ENCODE data around the gene S100A5. TPM values are rescaled to one million over a fixed set of nuclear protein-coding genes. Genes with fewer than 3 reads are reported as not detected.

Gene S100A5
- total RNA-seq, 1 donor from 2014 or later, result 0.39 TPM

DNA sequence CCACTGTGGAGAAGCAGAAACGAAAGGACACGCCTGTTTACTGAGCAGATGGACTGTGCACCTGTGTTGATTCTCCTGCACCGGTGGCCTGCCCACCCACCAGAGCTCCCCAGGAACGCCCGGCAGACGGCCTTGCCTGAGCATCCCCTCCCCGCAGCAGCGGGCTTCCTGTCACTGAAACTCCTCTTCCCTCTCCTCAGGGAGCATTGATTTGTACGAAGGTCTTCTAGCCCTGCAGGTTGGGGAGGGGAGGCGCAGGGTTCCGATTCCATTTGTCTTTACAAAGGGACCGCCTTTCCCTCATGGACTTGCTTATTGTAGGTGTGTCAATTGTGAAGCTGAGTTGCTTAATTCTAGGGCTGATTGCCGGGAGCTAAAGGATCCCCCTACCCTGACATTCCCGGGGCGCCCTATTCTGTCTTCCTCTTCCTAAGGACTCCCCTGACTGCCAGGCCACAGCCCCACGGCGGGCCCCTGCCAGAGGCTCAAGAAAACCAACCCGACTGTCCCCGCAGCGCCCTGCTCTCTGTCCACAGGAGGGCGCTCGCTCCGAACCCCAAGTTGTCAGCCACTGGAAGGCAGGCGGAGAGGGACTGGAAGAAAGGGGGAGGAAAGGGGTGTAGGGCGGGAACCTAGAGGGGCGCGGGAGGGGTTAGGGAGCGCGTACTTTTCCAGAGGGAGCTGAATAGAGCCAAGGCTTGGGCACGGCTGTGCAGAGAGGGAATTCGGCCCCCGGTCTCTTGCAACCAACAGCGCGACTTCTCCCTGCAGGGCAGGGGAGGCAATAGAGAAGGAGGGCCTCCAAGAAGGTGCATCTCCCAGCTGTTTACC is 7.8 kb downstream of the S100A5 start:
- no peaks in the 10 kb centered on the region for H3K27me3 Mint-ChIP-seq (ENCODE audit: low read depth, unreplicated experiment)
- Histone ChIP-seq H3K4me3 (ENCODE audit: insufficient read depth, low read depth, low read length) (peak overlapping the region; percentile 85), H3K4me1 (ENCODE audit: insufficient read depth, low read length) (peaks cover 41% of the 10 kb centered on the region), H2AFZ (ENCODE audit: low read depth, low read length) (peak overlapping the region; percentile 70), H4K20me1 (ENCODE audit: insufficient read depth, low read length) (no peaks in the 10 kb centered on the region), H3K79me2 (ENCODE audit: insufficient read depth, low read length) (peaks cover 21% of the 10 kb centered on the region), H3K4me2 (ENCODE audit: low read length) (peak overlapping the region; percentile 99), H3K36me3 (ENCODE audit: insufficient read depth, low read length) (no peaks in the 10 kb centered on the region), H3K27me3 (ENCODE audit: insufficient read depth, low read length) (no peaks in the 10 kb centered on the region), H3K27ac (ENCODE audit: low read depth, low read length) (peak overlapping the region; percentile 90), H3K9ac (ENCODE audit: low read length) (peak overlapping the region; percentile 97), H3K9me3 (ENCODE audit: insufficient read depth, low read depth, low read length) (no peaks in the 10 kb centered on the region)
- no peaks in the 10 kb centered on the region for H3K9me3 Mint-ChIP-seq (ENCODE audit: unreplicated experiment)
- FAIRE-seq (no peak), DNase-seq (ENCODE audit: low read depth) (peak; percentile 62)
- peak overlapping the region; percentile 73 for H3K27ac Mint-ChIP-seq (ENCODE audit: unreplicated experiment)
- H3K4me3 Mint-ChIP-seq (ENCODE audit: unreplicated experiment), result peak overlapping the region; percentile 54
- TF ChIP-seq EZH2 (IDR thresholded peaks at IDR 0.05; ENCODE audit: insufficient read depth, low read length), result no peak
- TF ChIP-seq, protein P1, sequence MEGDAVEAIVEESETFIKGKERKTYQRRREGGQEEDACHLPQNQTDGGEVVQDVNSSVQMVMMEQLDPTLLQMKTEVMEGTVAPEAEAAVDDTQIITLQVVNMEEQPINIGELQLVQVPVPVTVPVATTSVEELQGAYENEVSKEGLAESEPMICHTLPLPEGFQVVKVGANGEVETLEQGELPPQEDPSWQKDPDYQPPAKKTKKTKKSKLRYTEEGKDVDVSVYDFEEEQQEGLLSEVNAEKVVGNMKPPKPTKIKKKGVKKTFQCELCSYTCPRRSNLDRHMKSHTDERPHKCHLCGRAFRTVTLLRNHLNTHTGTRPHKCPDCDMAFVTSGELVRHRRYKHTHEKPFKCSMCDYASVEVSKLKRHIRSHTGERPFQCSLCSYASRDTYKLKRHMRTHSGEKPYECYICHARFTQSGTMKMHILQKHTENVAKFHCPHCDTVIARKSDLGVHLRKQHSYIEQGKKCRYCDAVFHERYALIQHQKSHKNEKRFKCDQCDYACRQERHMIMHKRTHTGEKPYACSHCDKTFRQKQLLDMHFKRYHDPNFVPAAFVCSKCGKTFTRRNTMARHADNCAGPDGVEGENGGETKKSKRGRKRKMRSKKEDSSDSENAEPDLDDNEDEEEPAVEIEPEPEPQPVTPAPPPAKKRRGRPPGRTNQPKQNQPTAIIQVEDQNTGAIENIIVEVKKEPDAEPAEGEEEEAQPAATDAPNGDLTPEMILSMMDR (IDR thresholded peaks at IDR 0.05; ENCODE audit: insufficient read depth, low read depth, low read length), result peak; percentile 46
- H3K4me1 Mint-ChIP-seq (ENCODE audit: low read depth, unreplicated experiment), result peaks cover 25% of the 10 kb centered on the region
- no peaks in the 10 kb centered on the region for H3K36me3 Mint-ChIP-seq (ENCODE audit: low read depth, unreplicated experiment)

DNA sequence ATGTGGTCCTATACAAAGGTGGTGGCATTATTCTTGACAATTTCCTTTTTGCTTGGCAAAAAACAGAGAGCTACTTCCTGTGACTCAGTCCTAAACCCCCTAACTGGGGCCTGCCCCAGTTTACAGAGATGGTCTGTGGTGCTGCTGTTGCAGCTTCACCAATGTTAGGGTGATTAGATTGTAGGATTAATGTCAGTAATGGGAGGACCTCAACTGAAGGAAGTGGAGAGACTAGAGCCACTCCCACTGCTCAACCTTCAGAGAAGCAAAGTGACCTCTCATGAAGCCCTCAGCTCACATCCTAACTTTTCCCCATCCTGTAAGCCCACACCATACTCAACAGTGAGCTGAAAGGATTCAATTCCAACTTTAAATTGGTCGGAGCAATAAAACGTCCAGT is 8.6 kb downstream of the S100A5 start:
- no peaks in the 10 kb centered on the region for H3K27me3 Mint-ChIP-seq (ENCODE audit: low read depth, unreplicated experiment)
- Histone ChIP-seq H3K4me1 (ENCODE audit: insufficient read depth, low read length) (peaks cover 41% of the 10 kb centered on the region), H3K4me3 (ENCODE audit: insufficient read depth, low read depth, low read length) (no peak overlapping the region), H3K9ac (ENCODE audit: low read length) (peak overlapping the region; percentile 13), H3K36me3 (ENCODE audit: insufficient read depth, low read length) (no peaks in the 10 kb centered on the region), H3K27ac (ENCODE audit: low read depth, low read length) (no peak overlapping the region), H3K9me3 (ENCODE audit: insufficient read depth, low read depth, low read length) (no peaks in the 10 kb centered on the region), H3K27me3 (ENCODE audit: insufficient read depth, low read length) (no peaks in the 10 kb centered on the region), H3K79me2 (ENCODE audit: insufficient read depth, low read length) (peaks cover 21% of the 10 kb centered on the region), H3K4me2 (ENCODE audit: low read length) (peak overlapping the region; percentile 99), H4K20me1 (ENCODE audit: insufficient read depth, low read length) (no peaks in the 10 kb centered on the region), H2AFZ (ENCODE audit: low read depth, low read length) (no peak overlapping the region)
- DNase-seq (ENCODE audit: low read depth), result no peak
- H3K36me3 Mint-ChIP-seq (ENCODE audit: low read depth, unreplicated experiment), result no peaks in the 10 kb centered on the region
- H3K4me1 Mint-ChIP-seq (ENCODE audit: low read depth, unreplicated experiment), result peaks cover 26% of the 10 kb centered on the region
- H3K4me3 Mint-ChIP-seq (ENCODE audit: unreplicated experiment), result no peak overlapping the region
- no peaks in the 10 kb centered on the region for H3K9me3 Mint-ChIP-seq (ENCODE audit: unreplicated experiment)
- no peak for FAIRE-seq
- TF ChIP-seq, protein P1 (IDR thresholded peaks at IDR 0.05; ENCODE audit: insufficient read depth, low read depth, low read length), result no peak
- no peak for TF ChIP-seq EZH2 (IDR thresholded peaks at IDR 0.05; ENCODE audit: insufficient read depth, low read length)
- H3K27ac Mint-ChIP-seq (ENCODE audit: unreplicated experiment), result peak overlapping the region; percentile 9

DNA sequence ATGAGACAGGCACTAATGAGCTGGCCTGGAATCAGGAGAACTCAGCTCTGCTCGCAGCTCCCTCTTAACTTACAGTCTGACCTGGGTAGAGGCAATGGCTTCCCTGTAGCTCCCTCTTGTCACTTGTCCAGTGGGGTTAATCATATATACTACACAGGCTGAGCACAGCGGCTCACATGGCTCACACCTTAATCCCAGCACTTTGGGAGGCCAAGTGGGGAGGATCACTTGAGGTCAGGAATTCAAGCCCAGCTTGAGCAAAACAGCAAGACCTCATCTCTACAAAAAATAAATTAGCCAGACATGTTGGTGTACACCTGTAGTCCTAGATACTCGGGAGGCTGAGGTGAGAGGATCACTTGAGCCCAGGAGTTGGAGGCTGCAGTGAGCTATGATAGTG is 9.1 kb downstream of the S100A5 start:
- no peak for DNase-seq (ENCODE audit: low read depth)
- no peaks in the 10 kb centered on the region for H3K36me3 Mint-ChIP-seq (ENCODE audit: low read depth, unreplicated experiment)
- H3K9me3 ChIP-seq (ENCODE audit: insufficient read depth, low read depth, low read length), result no peaks in the 10 kb centered on the region

More for the DNA sequence above, 9.1 kb downstream of the S100A5 start:
- FAIRE-seq, result no peak
- no peak overlapping the region for H3K4me3 ChIP-seq (ENCODE audit: insufficient read depth, low read depth, low read length)
- H3K27me3 Mint-ChIP-seq (ENCODE audit: low read depth, unreplicated experiment), result no peaks in the 10 kb centered on the region
- no peak overlapping the region for H3K27ac ChIP-seq (ENCODE audit: low read depth, low read length)
- no peak overlapping the region for H3K9ac ChIP-seq (ENCODE audit: low read length)
- H2AFZ ChIP-seq (ENCODE audit: low read depth, low read length), result no peak overlapping the region
- H3K4me2 ChIP-seq (ENCODE audit: low read length), result no peak overlapping the region
- no peak for TF ChIP-seq EZH2 (IDR thresholded peaks at IDR 0.05; ENCODE audit: insufficient read depth, low read length)
- peaks cover 21% of the 10 kb centered on the region for H3K79me2 ChIP-seq (ENCODE audit: insufficient read depth, low read length)
- H3K4me1 ChIP-seq (ENCODE audit: insufficient read depth, low read length), result peaks cover 40% of the 10 kb centered on the region
- H3K36me3 ChIP-seq (ENCODE audit: insufficient read depth, low read length), result no peaks in the 10 kb centered on the region
- H3K27me3 ChIP-seq (ENCODE audit: insufficient read depth, low read length), result no peaks in the 10 kb centered on the region
- no peak overlapping the region for H3K4me3 Mint-ChIP-seq (ENCODE audit: unreplicated experiment)
- no peaks in the 10 kb centered on the region for H3K9me3 Mint-ChIP-seq (ENCODE audit: unreplicated experiment)
- H3K4me1 Mint-ChIP-seq (ENCODE audit: low read depth, unreplicated experiment), result peaks cover 30% of the 10 kb centered on the region
- H4K20me1 ChIP-seq (ENCODE audit: insufficient read depth, low read length), result no peaks in the 10 kb centered on the region
- peak overlapping the region; percentile 66 for H3K27ac Mint-ChIP-seq (ENCODE audit: unreplicated experiment)
